SHP77 treated with DMSO at 0.1 percent for 48 hours (cell line): ENCODE results near the gene ESRRG.
A peak's percentile ranks its signal among the peaks of the same experiment; 100 is the strongest.
"Not testable (repeated sequence)": the region's sequence is repeated elsewhere in the genome, so short reads cannot be mapped to it uniquely, and the experiment has no call there.

Experiments used
- DNase-seq: peaks from one replicate; lab custom pipeline; 2025; lab: John Stamatoyannopoulos, UW

ESRRG gene

GRCh38 chr1:216704065-216704464 lies 19.2 kb downstream of the ESRRG start:
- not testable (repeated sequence) for DNase-seq

- DNase-seq, result no peak
These were observed 21.1 kb downstream of the ESRRG start for GRCh38 chr1:216702170-216702569.

- DNase-seq, result no peak
These were observed 22.4 kb downstream of the ESRRG start for GRCh38 chr1:216700779-216701178.

GRCh38 chr1:216691710-216692109 lies 31.5 kb downstream of the ESRRG start:
- DNase-seq, result no peak

- DNase-seq, result no peak
These were observed 32.6 kb downstream of the ESRRG start for GRCh38 chr1:216690603-216691002.

GRCh38 chr1:216688127-216688657 lies 35.0 kb downstream of the ESRRG start:
- no peak for DNase-seq

- no peak for DNase-seq
These were observed 36.1 kb downstream of the ESRRG start for GRCh38 chr1:216686860-216687766.

GRCh38 chr1:216682752-216683151 lies 40.5 kb downstream of the ESRRG start:
- no peak for DNase-seq

GRCh38 chr1:216679108-216679507 lies 44.1 kb downstream of the ESRRG start:
- DNase-seq, result no peak

- DNase-seq, result peak; percentile 5
These were observed 52.9 kb downstream of the ESRRG start for GRCh38 chr1:216670118-216670883.

- DNase-seq, result no peak
These were observed 56.8 kb downstream of the ESRRG start for GRCh38 chr1:216666441-216666840.

- DNase-seq, result no peak
These were observed 57.4 kb downstream of the ESRRG start for GRCh38 chr1:216665856-216666255.

- no peak for DNase-seq
These were observed 57.8 kb downstream of the ESRRG start for GRCh38 chr1:216665406-216665805.

GRCh38 chr1:216662681-216663080 lies 60.5 kb downstream of the ESRRG start:
- DNase-seq, result no peak

- no peak for DNase-seq
These were observed 62.7 kb downstream of the ESRRG start for GRCh38 chr1:216660561-216660960.

GRCh38 chr1:216653001-216653400 lies 70.2 kb downstream of the ESRRG start:
- no peak for DNase-seq

- DNase-seq, result no peak
These were observed 71.3 kb downstream of the ESRRG start for GRCh38 chr1:216651826-216652418.

- no peak for DNase-seq
These were observed 80.1 kb downstream of the ESRRG start for GRCh38 chr1:216643176-216643575.

- DNase-seq, result no peak
These were observed 81.4 kb downstream of the ESRRG start for GRCh38 chr1:216641669-216642460.

GRCh38 chr1:216640100-216640499 lies 83.1 kb downstream of the ESRRG start:
- no peak for DNase-seq

- DNase-seq, result peak; percentile 4
These were observed 90.2 kb downstream of the ESRRG start for GRCh38 chr1:216632980-216633379.

GRCh38 chr1:216630532-216630931 lies 92.7 kb downstream of the ESRRG start:
- no peak for DNase-seq
